ENCODE data around the gene TBC1D9.

The TBC1D9 gene

DNA sequence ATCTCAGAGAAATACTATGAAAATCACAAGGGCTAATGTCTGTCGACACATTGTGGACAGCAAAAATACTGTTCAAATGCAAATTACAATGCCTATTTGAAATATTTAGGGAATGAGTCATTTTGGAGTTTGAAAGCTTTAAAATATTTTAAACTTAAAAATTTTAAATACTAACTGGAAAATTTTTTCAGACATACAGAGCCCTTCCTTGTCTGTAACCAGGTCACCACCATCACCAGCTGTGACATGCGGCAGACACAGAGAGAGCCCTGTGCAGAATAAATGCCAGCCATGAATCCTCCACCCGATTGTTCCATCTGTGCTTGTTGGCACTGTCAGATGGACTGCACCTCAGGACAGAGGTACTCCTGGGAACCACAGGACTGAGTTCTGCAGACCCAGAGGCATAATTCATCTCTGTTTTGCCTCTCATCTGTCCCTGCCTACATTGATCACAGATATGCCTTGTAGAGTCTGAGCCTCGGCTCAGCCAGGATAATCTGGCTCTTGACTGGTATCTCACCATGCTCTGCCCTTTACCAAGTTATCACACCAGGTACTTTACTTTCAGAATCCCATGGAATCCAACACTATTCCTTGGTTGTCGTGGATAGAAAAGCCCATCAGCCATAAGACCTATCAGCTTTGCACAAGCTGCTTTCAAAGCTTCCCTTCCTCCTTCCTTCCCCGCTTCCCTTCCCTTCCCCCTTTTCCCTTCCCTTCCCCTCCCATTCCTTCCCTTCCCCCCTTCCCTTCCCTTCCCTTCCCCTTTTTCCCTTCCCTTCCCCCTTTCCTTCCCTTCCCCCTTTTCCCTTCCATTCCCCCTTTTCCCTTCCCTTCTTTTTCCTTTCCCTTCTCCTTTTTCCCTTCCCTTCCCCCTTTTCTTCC, 67.2 kb downstream of the TBC1D9 start:
- no peak for DNase-seq

DNA sequence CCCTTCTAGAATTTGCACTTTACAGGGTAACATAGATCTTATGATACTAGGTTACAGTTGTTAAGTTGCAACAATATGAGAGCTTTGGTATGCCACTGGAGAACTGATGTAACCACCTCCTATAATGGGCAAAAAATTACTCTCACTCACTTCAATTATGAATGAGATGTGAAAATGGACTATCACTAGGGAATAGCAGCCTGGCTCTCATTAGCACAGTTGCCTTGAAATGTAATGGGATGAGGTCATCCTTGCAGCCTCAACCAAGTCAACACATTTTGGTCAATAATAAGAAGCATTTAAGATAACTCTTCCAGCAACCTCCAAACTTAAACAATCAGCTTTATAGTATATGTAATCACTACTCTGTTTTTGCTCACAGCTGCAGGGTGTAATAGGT, 69.4 kb downstream of the TBC1D9 start:
- DNase-seq, result no peak

DNA sequence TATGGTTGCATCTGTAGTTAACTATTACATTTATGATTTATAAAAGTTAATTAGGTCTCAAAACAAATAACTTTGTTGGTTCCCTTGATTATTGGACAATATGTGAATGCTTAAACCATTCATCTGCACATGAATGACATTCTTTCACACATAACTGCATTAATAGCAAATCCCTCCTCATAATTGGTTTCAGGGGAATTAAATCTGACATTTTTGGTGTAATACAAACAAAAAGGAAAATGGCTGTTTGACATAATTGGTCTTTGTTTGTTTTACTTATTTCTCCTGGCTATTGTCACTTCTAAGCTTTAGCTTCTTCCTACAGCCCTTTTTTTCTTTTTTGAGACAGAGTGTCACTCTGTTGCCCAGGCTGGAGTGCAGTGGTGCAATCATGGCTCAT, 71.9 kb downstream of the TBC1D9 start:
- no peak for DNase-seq

DNA sequence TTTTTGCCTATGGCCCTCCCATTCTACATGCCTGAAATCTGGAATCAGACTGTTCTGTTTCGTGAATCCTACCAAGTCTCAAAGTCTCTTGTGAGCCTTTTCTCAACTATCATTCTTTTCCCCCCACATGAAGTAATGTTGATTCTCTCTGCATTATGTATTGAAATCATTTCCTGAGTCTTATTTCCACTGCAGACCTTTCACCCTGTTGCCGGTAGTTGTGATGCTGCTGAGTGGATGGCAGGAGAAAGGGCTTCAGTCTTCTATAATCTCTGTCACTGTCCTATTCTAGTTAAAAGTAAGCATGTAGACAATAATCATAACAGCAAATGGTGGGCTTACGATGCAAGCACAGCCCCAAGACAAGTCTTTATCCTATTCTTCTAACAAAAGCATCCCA, 75.0 kb downstream of the TBC1D9 start:
- DNase-seq, result no peak

GRCh38 chr4:140680686-140681085, 75.5 kb downstream of the TBC1D9 start:
- DNase-seq, result no peak

DNA sequence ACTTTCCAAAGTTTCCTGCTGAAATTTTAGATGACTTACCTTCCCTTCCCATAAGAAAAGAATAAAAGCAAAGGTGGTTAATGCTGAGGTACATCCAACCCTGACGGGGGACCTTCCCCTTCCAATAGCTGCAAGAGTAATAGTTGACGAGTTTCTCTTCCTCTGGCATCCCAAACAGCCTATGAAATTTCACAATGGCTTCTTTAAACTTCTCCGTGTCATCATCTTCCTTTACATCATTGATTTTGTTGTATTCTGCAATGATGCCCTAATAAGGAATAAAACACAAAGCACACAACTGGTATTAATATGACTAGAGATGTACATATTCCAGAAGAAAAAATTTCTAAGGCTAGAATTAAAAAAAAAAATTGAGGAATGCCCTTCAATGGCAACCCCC, 76.6 kb downstream of the TBC1D9 start:
- DNase-seq, result no peak

- no peak for DNase-seq
Observed at GRCh38 chr4:140675599-140676231, 80.5 kb downstream of the TBC1D9 start.

- peak; percentile 5 for DNase-seq
Observed at GRCh38 chr4:140673729-140674128, 82.5 kb downstream of the TBC1D9 start.

GRCh38 chr4:140672416-140672815, 83.8 kb downstream of the TBC1D9 start:
- no peak for DNase-seq

DNA sequence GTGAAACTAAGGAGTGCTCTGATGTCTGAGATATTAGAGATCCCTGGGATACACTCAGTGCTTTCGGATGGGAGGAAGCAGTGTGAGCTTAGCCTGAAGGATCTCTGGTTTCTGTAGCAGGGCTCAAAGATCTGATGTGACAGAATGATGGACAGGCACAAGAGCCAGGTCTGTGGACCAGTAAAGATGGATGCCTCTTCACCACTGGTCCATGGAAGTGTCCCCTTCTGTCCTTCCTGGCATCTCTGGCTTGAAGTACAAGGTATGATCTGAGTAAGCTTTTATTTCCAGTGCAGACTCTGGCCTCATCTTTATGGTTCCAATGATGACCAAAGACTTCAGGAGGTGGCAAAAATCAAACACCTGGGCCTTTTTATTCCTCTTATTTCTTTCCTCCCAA, 88.1 kb downstream of the TBC1D9 start:
- no peak for DNase-seq

GRCh38 chr4:140666889-140667614, 89.1 kb downstream of the TBC1D9 start:
- DNase-seq, result no peak

DNA sequence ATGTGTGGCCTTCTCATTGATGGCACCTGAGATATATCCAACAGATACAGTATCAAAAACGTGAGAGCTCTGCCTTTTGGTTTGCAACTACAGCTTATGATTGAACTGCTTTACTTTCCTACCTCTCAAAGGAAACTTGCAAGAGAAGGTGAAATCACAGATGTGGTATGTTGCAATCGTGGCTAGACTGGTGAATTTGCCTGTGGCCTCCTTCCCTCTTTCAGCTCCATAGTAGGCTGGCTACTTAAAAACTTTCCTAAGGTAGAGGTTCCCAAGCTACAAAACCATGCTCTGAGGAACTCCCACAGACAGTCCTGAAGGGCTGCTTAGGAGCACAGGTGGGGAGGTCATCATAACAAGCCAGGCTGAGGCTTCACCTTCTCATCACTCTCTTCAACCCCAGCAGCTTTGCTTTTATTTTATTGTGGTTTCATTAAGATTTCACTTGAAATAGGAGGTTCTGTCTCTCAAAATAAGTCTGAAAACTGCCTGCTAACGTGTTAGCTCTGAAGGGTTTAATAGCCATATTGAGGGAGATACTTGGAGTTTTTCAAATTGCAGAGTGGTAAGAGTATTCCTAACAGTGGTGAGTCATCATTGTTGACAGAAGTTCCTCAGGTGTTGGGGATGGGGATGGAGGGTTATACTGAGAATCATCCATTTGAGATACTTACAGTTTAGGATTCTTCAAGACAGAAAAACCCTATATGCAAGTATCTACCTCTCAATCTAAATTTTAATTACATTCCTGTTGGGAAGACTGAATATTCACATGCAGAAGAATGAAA, 93.9 kb downstream of the TBC1D9 start:
- DNase-seq, result no peak

- DNase-seq, result no peak
Observed at GRCh38 chr4:140661550-140661949, 94.6 kb downstream of the TBC1D9 start.

DNA sequence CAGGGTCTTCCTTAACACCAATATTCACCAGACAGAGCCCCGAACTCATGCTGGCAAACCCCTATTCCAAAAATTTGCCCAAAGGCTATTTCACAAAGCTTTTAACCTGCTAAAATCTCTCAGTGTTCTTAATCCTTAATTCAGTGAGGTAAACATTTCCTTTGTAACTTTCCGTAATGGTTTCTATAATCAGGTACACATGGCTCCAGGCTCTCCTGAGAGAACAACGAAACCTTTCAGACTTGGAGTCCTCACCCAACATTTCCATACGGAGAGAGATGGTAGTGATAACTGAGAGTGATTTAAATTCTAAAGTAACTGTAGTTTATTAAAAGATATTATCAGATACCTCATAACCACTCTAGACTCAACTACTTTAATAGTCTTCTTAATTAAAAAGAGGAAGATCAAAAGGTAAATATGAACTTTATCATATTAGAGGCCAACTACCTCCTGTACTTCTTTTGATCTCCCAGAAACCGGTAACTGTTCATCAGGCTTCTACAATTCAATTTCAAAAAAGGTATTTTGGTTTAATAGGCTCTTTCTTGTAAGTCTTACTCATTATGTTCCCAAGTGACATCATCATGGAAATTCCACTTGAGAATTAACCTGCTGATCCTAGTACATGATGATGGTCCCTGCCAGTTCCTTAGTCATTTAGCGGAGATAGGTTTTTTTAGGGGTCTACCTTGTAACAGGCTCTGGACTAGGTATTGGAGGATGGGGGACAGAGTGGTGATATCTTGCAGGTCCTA, 96.1 kb downstream of the TBC1D9 start:
- no peak for DNase-seq

- DNase-seq, result no peak
Observed at GRCh38 chr4:140654495-140654814, 101.7 kb downstream of the TBC1D9 start.

DNA sequence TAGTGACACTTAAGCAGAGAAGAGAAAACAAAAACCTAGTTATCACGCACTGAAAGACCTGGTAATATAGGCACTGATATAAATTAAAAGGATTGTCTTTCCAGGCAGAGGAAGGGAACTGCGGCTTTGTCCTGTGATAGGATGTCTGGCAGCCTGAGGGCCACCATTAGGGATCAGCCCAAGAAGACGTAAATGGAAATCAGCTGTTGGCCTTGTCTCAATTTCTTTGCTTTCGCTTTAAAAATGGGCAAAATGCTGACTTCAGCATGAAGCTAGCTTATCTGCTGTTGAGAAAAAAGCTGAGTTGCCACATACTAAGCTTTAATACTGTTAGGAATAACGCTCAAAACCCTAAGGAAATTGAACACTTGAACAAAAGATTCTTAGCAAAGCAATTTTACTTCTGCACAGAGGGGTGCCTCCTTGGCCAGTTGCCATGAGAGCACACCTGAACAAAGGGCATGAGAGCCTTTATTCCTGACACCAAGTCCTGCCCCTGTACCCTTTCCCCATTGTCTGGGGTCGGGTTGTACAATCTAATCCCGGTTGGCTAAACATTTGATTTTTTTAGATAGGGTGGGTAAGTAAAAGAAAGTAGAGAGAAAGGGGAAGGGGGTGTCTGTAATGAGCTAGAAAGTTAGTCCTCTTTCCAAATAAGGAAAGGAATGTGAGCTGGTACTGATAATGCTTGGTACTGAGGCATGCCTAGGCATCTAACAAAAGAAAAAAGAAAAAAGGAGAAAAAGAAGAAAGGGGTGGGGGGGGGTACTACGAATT, 102.3 kb downstream of the TBC1D9 start:
- no peak for DNase-seq

- no peak for DNase-seq
Observed at GRCh38 chr4:140652601-140653000, 103.6 kb downstream of the TBC1D9 start.

- DNase-seq, result no peak
Observed at GRCh38 chr4:140648716-140649308, 107.4 kb downstream of the TBC1D9 start.

DNA sequence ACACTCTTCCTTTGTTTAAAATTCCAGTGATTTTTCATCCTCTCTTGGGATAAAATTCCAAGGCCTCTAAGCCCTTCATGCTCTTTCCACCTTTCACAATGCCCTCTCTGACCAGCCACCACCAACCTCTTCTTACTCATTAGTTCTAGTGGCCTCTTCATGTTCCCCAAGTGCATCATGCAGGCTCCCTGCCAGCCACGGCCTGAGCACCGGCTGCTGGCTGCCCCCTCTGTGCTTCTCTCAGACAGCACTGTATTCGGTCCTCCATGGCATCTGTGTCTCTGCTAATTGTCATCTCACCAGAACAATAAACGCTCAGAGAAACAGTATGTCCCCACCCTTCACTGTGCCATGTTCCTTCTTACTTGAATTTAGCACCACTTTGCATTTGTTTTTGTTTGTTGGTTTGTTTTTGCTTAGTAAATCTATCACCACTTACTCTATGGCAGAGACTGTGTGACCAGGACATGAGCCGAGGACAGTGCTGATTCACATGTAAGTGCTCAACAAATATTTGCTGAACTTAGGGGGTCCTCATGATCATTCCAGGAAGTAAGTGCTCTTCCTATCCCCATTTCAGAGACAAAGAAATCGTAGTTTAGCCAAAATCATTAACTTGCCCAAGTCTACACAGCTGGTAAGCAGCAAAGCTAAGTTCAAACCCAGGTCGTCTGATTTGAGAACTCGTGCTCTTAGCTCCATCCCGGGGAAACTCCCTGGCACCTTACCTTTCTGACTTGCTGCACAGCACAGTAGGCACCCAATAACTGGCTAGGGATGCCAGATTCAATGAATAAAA, 110.4 kb downstream of the TBC1D9 start:
- no peak for DNase-seq

DNA sequence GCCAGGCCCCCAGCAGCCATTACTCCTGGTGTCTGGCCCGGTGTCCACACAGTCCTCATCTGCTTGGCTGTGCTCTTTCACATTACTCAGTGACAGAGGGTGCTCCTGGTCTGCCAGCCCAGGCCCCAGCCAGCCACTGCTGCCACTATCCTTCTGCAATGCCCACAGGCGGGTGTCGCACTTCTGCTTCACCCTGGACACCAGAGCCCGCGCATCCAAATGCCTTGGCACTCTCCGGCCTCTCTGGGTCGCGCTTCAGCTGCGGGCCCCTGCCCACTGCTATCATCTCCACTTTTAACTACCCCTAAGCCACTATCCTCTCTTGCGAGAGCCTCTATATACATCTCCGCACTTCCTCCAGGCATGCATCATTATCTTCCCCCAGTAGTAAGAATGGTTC, 111.0 kb downstream of the TBC1D9 start:
- no peak for DNase-seq

Data from NCI-H524 treated with DMSO at 0.1 percent for 48 hours (cell line).